Keratinocyte (primary cell): Measurements from ENCODE around the gene SLIT3. TPM values are rescaled to one million over a fixed set of nuclear protein-coding genes. Genes with fewer than 3 reads are reported as not detected.

Source experiments
- DNase-seq: peaks from one replicate; pipeline ENCODE4 v3.0.0-alpha.2; 2011; ENCODE audit warnings: low read depth, missing footprints, low spot score
- FAIRE-seq: peaks from 2 replicates; lab custom pipeline; 2011; peaks lifted over from hg19 to GRCh38; lab: Jason Lieb, UNC
- H2AFZ ChIP-seq: 2 replicates; pipeline ENCODE4 v1.6.0; 2012; ENCODE audit warnings: low read length, control low read depth, inconsistent platforms; ENCODE audit not compliant: control insufficient read depth
- H3K27ac ChIP-seq: 2 replicates; pipeline ENCODE4 v1.5.1; 2011; ENCODE audit warnings: low read length; ENCODE audit not compliant: control insufficient read depth, insufficient read depth
- H3K27me3 ChIP-seq: 3 replicates; pipeline ENCODE4 v1.6.0; 2011; ENCODE audit warnings: low read length; ENCODE audit not compliant: control insufficient read depth, insufficient read depth; ENCODE audit errors: extremely low read depth
- H3K36me3 ChIP-seq, 2 experiments: 2 replicates in 1 of 2; 3 replicates in 1 of 2; pipeline ENCODE4 v1.5.1; 2011; ENCODE audit warnings: low read length in 2 of 2, mild to moderate bottlenecking in 1 of 2; ENCODE audit not compliant: control insufficient read depth in 2 of 2, insufficient read depth in 2 of 2; ENCODE audit errors: extremely low read depth in 1 of 2
- H3K4me1 ChIP-seq: 3 replicates; pipeline ENCODE4 v1.5.1; 2011; ENCODE audit warnings: low read length; ENCODE audit not compliant: control insufficient read depth, insufficient read depth; ENCODE audit errors: extremely low read depth
- H3K4me2 ChIP-seq: 3 replicates; pipeline ENCODE4 v1.6.0; 2011; ENCODE audit warnings: low read depth, low read length; ENCODE audit not compliant: control insufficient read depth, insufficient read depth; ENCODE audit errors: extremely low read depth
- H3K4me3 ChIP-seq, 3 experiments: fragments of 200-600 bp in 1 of 3; sonication (generic) in 1 of 3; 2 replicates in 2 of 3; 3 replicates in 1 of 3; pipeline ENCODE4 v1.5.1; 2011 to 2016; ENCODE audit warnings: low read length in 3 of 3, mild to moderate bottlenecking in 3 of 3, control low read depth in 2 of 3, inconsistent platforms in 1 of 3, low read depth in 1 of 3, mixed read lengths in 1 of 3, mixed run types in 1 of 3, moderate library complexity in 1 of 3; ENCODE audit not compliant: control insufficient read depth in 2 of 3, insufficient read depth in 2 of 3; ENCODE audit errors: extremely low read depth in 1 of 3
- H3K79me2 ChIP-seq: 2 replicates; pipeline ENCODE4 v1.6.0; 2012; ENCODE audit warnings: low read length; ENCODE audit not compliant: control insufficient read depth, insufficient read depth
- H3K9ac ChIP-seq: 3 replicates; pipeline ENCODE4 v1.6.0; 2011; ENCODE audit warnings: low read length; ENCODE audit not compliant: control insufficient read depth, insufficient read depth; ENCODE audit errors: extremely low read depth
- H3K9me1 ChIP-seq: 3 replicates; pipeline ENCODE4 v1.6.0; 2011; ENCODE audit warnings: low read length; ENCODE audit not compliant: control insufficient read depth, insufficient read depth; ENCODE audit errors: extremely low read depth
- H3K9me3 ChIP-seq: 2 replicates; pipeline ENCODE4 v1.5.1; 2012; ENCODE audit warnings: low read depth, low read length; ENCODE audit not compliant: control insufficient read depth
- H4K20me1 ChIP-seq: 3 replicates; pipeline ENCODE4 v1.6.0; 2011; ENCODE audit warnings: low read length; ENCODE audit not compliant: control insufficient read depth, insufficient read depth; ENCODE audit errors: extremely low read depth
- CTCF ChIP-seq, 3 experiments: IDR thresholded peaks in 1 of 3; conservative IDR thresholded peaks in 1 of 3; optimal IDR thresholded peaks in 1 of 3; 2 replicates in 2 of 3; 3 replicates in 1 of 3; pipeline versions ENCODE3 to v1.5.1; 2011; ENCODE audit warnings: low read length in 3 of 3, mild to moderate bottlenecking in 3 of 3, moderate library complexity in 2 of 3, control low read depth in 1 of 3, inconsistent platforms in 1 of 3; ENCODE audit not compliant: insufficient read depth in 2 of 3; ENCODE audit errors: extremely low read depth in 1 of 3
- EZH2 ChIP-seq: IDR thresholded peaks from one replicate; pipeline ENCODE4 v1.6.1; 2012; ENCODE audit warnings: inconsistent platforms, mild to moderate bottlenecking, low read length, moderate library complexity
- dilution Hi-C: fragments of 300-500 bp; cut with MboI; formaldehyde crosslinking; loops from one replicate; pipeline ENCODE4 v1.7.0; 2020; ENCODE audit warnings: low sequenced_read_pairs; ENCODE audit not compliant: extremely low pct_ligation_motif_present
- polyA plus RNA-seq, 5 experiments: library from polyadenylated mRNA; depleted of rRNA in 3 of 5; stranded (reverse) in 3 of 5; stranded (forward) in 1 of 5; unstranded in 1 of 5; fragments of >200 nt; gene quantifications; 1 replicate in 1 of 5; 2 replicates in 3 of 5; 3 replicates in 1 of 5; pipeline versions ENCODE4 v1.2.1 to v1.2.3, GENCODE V29; 2011 to 2012; ENCODE audit warnings: missing spikeins in 2 of 5, low read depth in 1 of 5, low replicate concordance in 1 of 5

SLIT3 gene
- polyA plus RNA-seq, 1 donor (not counting 4 experiments of a cell fraction or from before 2014, with no cell fraction given): 2.4 TPM

- Histone ChIP-seq H3K27me3 (no peaks in the 10 kb centered on the region), H3K79me2 (no peaks in the 10 kb centered on the region), H3K27ac (no peak overlapping the region), H3K4me1 (peaks cover 5% of the 10 kb centered on the region), H3K9me1 (no peaks in the 10 kb centered on the region), H3K9me3 (no peaks in the 10 kb centered on the region), H4K20me1 (no peaks in the 10 kb centered on the region), H3K4me3 (no peak overlapping the region), H3K4me2 (no peak overlapping the region), H2AFZ (no peak overlapping the region), H3K36me3 (no peaks in the 10 kb centered on the region), H3K9ac (no peak overlapping the region)
- FAIRE-seq (no peak), DNase-seq (no peak)
- no peak for TF ChIP-seq EZH2
- no peak for TF ChIP-seq CTCF (optimal IDR thresholded peaks at IDR 0.05 in 1 of 3, IDR thresholded peaks at IDR 0.05 in 1 of 3, conservative IDR thresholded peaks at IDR 0.05 in 1 of 3; ENCODE audit: extremely low read depth in 1 of 3, insufficient read depth in 2 of 3, low read length in 3 of 3)
- dilution Hi-C loops: no loop called here
These were observed 287.1 kb downstream of the SLIT3 start for GRCh38 chr5:169013846-169014245.

GRCh38 chr5:169013208-169013728 is 287.7 kb downstream of the SLIT3 start:
- Histone ChIP-seq H3K27ac (no peak overlapping the region), H4K20me1 (no peaks in the 10 kb centered on the region), H2AFZ (no peak overlapping the region), H3K4me3 (no peak overlapping the region), H3K27me3 (no peaks in the 10 kb centered on the region), H3K4me2 (no peak overlapping the region), H3K36me3 (no peaks in the 10 kb centered on the region), H3K9ac (no peak overlapping the region), H3K9me1 (no peaks in the 10 kb centered on the region), H3K79me2 (no peaks in the 10 kb centered on the region), H3K4me1 (peaks cover 5% of the 10 kb centered on the region), H3K9me3 (no peaks in the 10 kb centered on the region)
- FAIRE-seq (no peak), DNase-seq (no peak)
- TF ChIP-seq CTCF (optimal IDR thresholded peaks at IDR 0.05 in 1 of 3, IDR thresholded peaks at IDR 0.05 in 1 of 3, conservative IDR thresholded peaks at IDR 0.05 in 1 of 3; ENCODE audit: extremely low read depth in 1 of 3, insufficient read depth in 2 of 3, low read length in 3 of 3): no peak
- no peak for TF ChIP-seq EZH2
- dilution Hi-C loops: no loop called here
